ENCODE results near the gene VRK2.

The VRK2 gene

GRCh38 chr2:58203018-58203417 lies 156.4 kb downstream of the VRK2 start:
- Histone ChIP-seq H3K9me3 (ENCODE audit: control insufficient read depth in 1 of 2, low read length in 2 of 2) (no peaks in the 10 kb centered on the region), H3K27me3 (ENCODE audit: low read depth, low read length) (no peaks in the 10 kb centered on the region), H3K27ac (ENCODE audit: low read length) (no peak overlapping the region), H3K4me1 (ENCODE audit: control insufficient read depth in 1 of 2, insufficient read depth in 2 of 2, low read length in 2 of 2) (no peaks in the 10 kb centered on the region), H3K4me3 (ENCODE audit: low read depth in 1 of 2, low read length in 2 of 2) (no peak overlapping the region), H3K36me3 (ENCODE audit: control insufficient read depth in 1 of 2, insufficient read depth in 2 of 2, low read length in 2 of 2) (peaks cover 0 to 5% of the 10 kb centered on the region in 2 donors)

- Histone ChIP-seq H3K27ac (ENCODE audit: low read length) (no peak overlapping the region), H3K9me3 (ENCODE audit: control insufficient read depth in 1 of 2, low read length in 2 of 2) (no peaks in the 10 kb centered on the region), H3K27me3 (ENCODE audit: low read depth, low read length) (no peaks in the 10 kb centered on the region), H3K4me1 (ENCODE audit: control insufficient read depth in 1 of 2, insufficient read depth in 2 of 2, low read length in 2 of 2) (no peaks in the 10 kb centered on the region), H3K4me3 (ENCODE audit: low read depth in 1 of 2, low read length in 2 of 2) (no peak overlapping the region), H3K36me3 (ENCODE audit: control insufficient read depth in 1 of 2, insufficient read depth in 2 of 2, low read length in 2 of 2) (peaks cover 0 to 5% of the 10 kb centered on the region in 2 donors)
These were observed 157.8 kb downstream of the VRK2 start for GRCh38 chr2:58204195-58204959.

- Histone ChIP-seq H3K4me1 (ENCODE audit: control insufficient read depth in 1 of 2, insufficient read depth in 2 of 2, low read length in 2 of 2) (no peaks in the 10 kb centered on the region), H3K27me3 (ENCODE audit: low read depth, low read length) (no peaks in the 10 kb centered on the region), H3K36me3 (ENCODE audit: control insufficient read depth in 1 of 2, insufficient read depth in 2 of 2, low read length in 2 of 2) (peaks cover 0 to 16% of the 10 kb centered on the region in 2 donors), H3K4me3 (ENCODE audit: low read depth in 1 of 2, low read length in 2 of 2) (no peak overlapping the region), H3K9me3 (ENCODE audit: control insufficient read depth in 1 of 2, low read length in 2 of 2) (no peaks in the 10 kb centered on the region), H3K27ac (ENCODE audit: low read length) (no peak overlapping the region)
These were observed 160.2 kb downstream of the VRK2 start for GRCh38 chr2:58206785-58207184.

- no peak overlapping the region for H3K4me3 ChIP-seq (ENCODE audit: low read depth in 1 of 2, low read length in 2 of 2)
- H3K4me1 ChIP-seq (ENCODE audit: control insufficient read depth in 1 of 2, insufficient read depth in 2 of 2, low read length in 2 of 2), result no peaks in the 10 kb centered on the region
- no peaks in the 10 kb centered on the region for H3K27me3 ChIP-seq (ENCODE audit: low read depth, low read length)
- H3K36me3 ChIP-seq (ENCODE audit: control insufficient read depth in 1 of 2, insufficient read depth in 2 of 2, low read length in 2 of 2), result peaks cover 0 to 16% of the 10 kb centered on the region in 2 donors
- H3K9me3 ChIP-seq (ENCODE audit: control insufficient read depth in 1 of 2, low read length in 2 of 2), result no peaks in the 10 kb centered on the region
- no peak overlapping the region for H3K27ac ChIP-seq (ENCODE audit: low read length)
These were observed 160.6 kb downstream of the VRK2 start for GRCh38 chr2:58207189-58207588.
